Activated effector memory CD4-positive, alpha-beta T cell treated with anti-CD3 and anti-CD28 coated beads, Interleukin-2, amount 50 U/mL, for 16 hours (primary cell): ENCODE results near the gene STT3A.
A peak's percentile ranks its signal among the peaks of the same experiment; 100 is the strongest.
"Not testable (repeated sequence)": the region's sequence is repeated elsewhere in the genome, so short reads cannot be mapped to it uniquely, and the experiment has no call there.

ENCODE experiments used
- DNase-seq: peaks from one replicate; pipeline ENCODE4 v3.0.0-alpha.2; 2020

The STT3A gene

GRCh38 chr11:125592305-125593113, at the start of gene STT3A:
Gene STT3A (plus strand): TSS chr11:125592852. CDS start chr11:125595916, 3,064 bp downstream.
- DNase-seq, result peak; percentile 99

DNA sequence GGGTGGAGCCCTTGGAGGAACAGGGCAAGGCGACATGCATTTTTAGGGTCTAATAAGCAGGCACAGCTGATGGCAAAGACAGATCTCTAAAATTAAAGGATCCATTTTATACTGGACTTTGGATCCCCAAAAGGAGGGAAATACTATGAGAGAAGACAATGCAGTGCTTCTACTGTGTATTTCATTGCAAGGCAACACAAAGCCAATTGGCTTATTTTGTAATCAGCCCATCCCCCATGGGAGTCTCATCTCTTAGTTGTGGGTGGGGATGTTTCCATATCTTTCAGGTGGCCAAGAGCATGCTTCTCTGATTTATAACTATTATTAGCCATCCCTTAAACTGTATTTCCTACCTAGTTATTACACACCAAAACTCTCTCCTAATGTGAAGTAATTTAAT, 41.9 kb upstream of the STT3A start:
- no peak for DNase-seq

DNA sequence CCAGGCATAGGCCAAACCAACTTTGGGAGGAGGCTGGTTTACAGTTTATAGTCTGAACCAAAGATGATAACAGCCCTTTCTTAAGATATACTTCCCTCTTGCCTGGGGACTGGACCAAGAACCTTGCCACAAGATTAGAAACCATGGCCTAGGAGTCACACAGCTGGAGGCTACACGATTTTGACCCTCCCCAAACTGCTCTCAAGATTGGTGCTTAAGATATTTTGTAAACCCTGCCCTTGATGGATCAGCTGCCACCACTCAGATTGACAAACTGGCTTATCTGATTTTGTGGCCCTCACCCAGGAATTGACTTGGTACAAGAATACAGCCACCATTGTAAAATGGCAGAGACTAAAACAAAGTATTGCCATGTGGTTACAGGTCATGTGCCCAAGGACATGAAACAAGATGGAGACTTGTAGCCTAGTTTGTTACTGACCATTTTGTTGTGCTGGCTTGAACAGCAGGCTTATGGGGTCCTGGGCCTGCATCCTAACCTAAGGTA, 40.8 kb upstream of the STT3A start:
- no peak for DNase-seq

DNA sequence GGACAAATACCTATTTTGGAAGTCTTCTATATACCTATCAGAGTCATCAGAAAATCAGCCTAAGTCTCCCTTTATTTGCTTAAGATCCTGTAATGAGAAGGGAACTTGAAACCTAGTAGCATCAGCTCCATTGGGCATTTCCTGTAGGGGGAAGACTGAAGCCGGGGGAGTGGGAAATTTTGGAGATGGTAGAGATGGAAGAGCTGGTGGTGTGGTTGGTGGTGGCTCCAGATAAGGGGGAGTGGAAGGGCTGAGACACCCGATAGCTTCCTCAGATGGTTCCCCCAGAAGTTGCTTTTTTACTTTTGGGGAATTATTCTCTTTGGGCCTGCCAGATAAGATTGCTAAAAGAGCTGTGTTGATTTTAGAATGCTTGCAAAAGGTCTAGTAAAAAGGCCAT, 39.7 kb upstream of the STT3A start:
- DNase-seq, result no peak

- DNase-seq, result no peak
Measured at GRCh38 chr11:125553357-125553756, 39.3 kb upstream of the STT3A start.

GRCh38 chr11:125554038-125554437, 38.6 kb upstream of the STT3A start:
- no peak for DNase-seq

GRCh38 chr11:125559888-125560287, 32.8 kb upstream of the STT3A start:
- DNase-seq, result no peak

GRCh38 chr11:125561924-125562323, 30.7 kb upstream of the STT3A start:
- no peak for DNase-seq

- no peak for DNase-seq
Measured at GRCh38 chr11:125562430-125562829, 30.2 kb upstream of the STT3A start.

DNA sequence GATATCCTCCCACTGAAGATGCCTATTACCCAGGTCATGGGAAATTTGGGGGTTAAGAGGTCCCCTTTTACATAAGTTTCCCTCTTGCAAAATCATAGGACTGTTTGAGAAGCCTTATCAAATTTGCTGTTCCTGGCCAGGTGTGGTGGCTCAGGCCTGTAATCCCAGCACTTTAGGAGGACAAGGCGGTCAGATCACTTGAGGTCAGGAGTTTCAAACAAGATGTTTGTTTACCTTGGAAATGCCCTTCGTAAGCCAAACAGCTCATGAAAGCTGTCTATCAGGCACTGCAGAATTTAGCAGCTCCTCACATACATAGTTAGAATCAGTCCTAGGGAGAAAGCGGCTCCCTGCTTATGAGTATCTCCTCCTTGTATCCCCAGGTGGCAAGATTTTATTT, 28.3 kb upstream of the STT3A start:
- DNase-seq, result no peak

DNA sequence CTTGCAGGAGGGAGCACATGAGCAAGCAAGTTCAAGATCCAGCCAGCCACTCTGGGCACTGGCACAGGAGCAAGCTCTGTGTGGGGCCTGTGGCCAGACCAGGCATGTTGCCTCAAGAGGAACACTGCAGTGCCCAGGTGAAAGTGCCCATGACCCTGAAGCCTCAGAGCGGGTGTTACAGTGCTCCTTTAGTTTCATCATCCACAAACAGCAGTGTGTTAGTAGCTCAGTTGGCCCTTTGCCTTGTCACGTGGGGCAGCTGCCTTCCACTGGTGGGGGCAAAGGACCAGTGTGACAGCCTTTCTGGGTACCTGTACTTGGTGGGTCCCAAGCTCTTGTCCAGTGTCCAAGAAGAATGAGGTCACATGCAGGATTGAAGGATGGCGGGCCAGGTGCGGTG, 26.4 kb upstream of the STT3A start:
- DNase-seq, result no peak

DNA sequence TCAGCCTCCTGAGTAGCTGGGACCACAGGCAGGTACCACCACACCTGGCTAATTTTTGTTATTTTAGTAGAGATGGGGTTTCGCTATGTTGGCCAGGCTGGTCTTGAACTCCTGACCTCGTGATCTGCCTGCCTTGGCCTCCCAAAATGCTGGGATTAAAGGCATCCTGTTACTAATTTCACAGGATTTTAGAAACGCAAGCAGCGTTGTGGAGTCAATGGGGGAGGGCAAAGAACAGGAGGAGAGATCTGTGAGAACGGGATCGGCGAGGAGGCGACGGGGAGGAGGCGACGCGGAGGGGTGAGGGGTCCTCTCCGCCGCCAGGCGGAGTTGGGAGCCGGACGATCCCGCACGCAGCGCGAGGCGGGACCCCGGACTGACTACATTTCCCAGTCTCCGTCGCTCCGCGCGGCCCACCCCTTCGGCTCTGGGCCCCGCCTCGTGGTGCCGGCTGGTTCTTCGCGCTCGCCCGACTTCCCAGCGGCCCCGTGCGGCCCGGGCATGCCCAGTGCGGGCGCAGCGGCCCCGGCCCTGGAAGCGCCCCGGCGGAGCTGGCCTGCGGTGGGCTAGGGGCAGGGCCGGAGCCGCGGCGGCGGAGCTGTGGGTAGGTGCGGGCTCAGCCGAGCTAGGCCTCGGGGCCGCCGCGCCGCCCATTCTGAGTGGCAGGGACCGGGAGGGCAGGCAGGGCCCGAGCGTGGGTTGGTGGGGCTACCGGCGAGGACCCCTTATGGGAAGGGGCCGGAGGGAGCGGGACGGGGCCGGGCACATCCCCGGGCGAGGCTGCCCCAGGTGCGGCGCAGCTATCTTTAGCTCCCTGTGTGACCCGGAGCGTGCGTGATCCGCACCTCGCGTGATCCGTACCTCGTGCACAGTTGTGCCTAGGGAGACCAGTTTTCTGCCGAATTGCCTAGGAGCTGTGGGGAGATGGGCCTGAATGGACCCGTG, 23.4 kb upstream of the STT3A start, which contains the start of gene EI24:
TSS of gene EI24 (plus strand) at position 508 of the 945 bp plus-strand sequence. CDS start 3,051 bp downstream, outside the sequence.
- peak; percentile 96 for DNase-seq

GRCh38 chr11:125569915-125570621, 22.6 kb upstream of the STT3A start:
- no peak for DNase-seq

GRCh38 chr11:125570952-125571351, 21.7 kb upstream of the STT3A start:
- DNase-seq, result no peak

GRCh38 chr11:125572916-125573315, 19.7 kb upstream of the STT3A start:
- no peak for DNase-seq

DNA sequence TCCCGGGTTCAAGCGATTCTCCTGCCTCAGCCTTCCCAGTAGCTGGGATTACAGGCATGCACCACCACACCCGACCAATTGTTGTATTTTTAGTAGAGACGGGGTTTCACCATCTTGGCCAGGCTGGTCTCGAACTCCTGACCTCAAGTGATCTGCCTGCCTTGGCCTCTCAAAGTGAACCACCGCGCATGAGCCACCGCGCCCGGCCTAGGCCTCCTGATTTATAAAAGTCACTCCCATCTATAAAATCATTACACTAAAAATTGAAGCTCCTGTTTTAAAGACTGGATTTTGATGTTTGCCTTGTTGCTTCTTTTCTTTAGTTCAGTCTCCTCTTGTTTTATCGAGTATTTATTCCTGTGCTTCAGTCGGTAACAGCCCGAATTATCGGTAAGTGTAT, 15.5 kb upstream of the STT3A start:
- not testable (repeated sequence) for DNase-seq

DNA sequence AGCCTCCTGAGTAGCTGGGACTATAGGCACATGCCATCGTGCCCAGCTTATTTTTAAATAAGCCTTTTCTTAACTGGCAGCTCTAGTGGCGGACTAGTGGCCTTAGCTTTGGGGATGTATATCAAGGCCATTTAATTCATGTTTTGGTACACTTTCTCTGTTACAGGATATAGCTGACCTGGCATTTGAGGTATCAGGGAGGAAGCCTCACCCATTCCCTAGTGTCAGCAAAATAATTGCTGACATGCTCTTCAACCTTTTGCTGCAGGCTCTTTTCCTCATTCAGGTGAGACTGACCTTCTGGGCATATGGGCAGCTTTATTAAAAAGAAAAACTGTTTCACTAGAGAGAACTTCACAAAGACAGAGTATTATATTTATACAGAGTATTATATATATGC, 13.9 kb upstream of the STT3A start:
- DNase-seq, result no peak

- no peak for DNase-seq
Measured at GRCh38 chr11:125579811-125580210, 12.8 kb upstream of the STT3A start.

- DNase-seq, result no peak
Measured at GRCh38 chr11:125583496-125583895, 9.2 kb upstream of the STT3A start.

GRCh38 chr11:125585487-125585886, 7.2 kb upstream of the STT3A start:
- DNase-seq, result no peak

GRCh38 chr11:125586623-125587022, 6.0 kb upstream of the STT3A start:
- no peak for DNase-seq

- no peak for DNase-seq
Measured at GRCh38 chr11:125587480-125587879, 5.2 kb upstream of the STT3A start.

GRCh38 chr11:125588505-125588904, 4.1 kb upstream of the STT3A start:
- DNase-seq, result no peak
